Left cardiac atrium (tissue), 4 donors: ENCODE results near the gene UGT3A1. TPM values are rescaled to one million over a fixed set of nuclear protein-coding genes. Genes with fewer than 3 reads are reported as not detected.

Experiments used
- ATAC-seq, 2 donors: fragments of 200-7000 bp; cut with Tn5 transposase; one replicate each; pipeline ENCODE4 v1.9.1; 2020; ENCODE audit warnings: mild to moderate bottlenecking in 2 of 2, moderate library complexity in 2 of 2
- DNase-seq: peaks from one replicate; pipeline ENCODE4 v3.0.0-alpha.2; 2020
- intact Hi-C, 2 donors: fragments of 100-400 bp; cut with DNase I; formaldehyde crosslinking; loops; one replicate each; pipeline versions ENCODE4 v1.14.1 to v1.15.1; 2022 to 2023
- total RNA-seq, 2 donors: library from RNA; stranded (reverse); fragmentation: NEBNext Ultra II Directional; extraction: Animal tissue kit (Norgen Biotek cat#: 25700); gene quantifications; one replicate each; pipeline ENCODE4 v1.2.1, GENCODE V29; 2021
- donor health status: DM: no; HTN: yes; CAD: no.
- donor health status: DM: no; HTN: yes; CAD: no; lungs with severe emphysema.
- donor health status: DM: yes; HTN: yes; CAD: no.
- donor health status: Dilated cardiomyopathy.

Gene UGT3A1
- total RNA-seq, 2 donors from 2014 or later = not detected

- intact Hi-C loops = loop anchor here (2.0 to 10.0 kb wide), 7 partner anchors 150 to 1450 kb away; partner anchors contain the start of gene SPEF2 (in 2 of the 2)
- no peak for ATAC-seq
- no peak for DNase-seq
These were observed 66.9 kb downstream of the UGT3A1 start for GRCh38 chr5:35924122-35924949.

- ATAC-seq (no peak), DNase-seq (no peak)
These were observed 68.7 kb downstream of the UGT3A1 start for GRCh38 chr5:35922468-35922867.

GRCh38 chr5:35921930-35922329 is 69.3 kb downstream of the UGT3A1 start:
- DNase-seq (no peak), ATAC-seq (no peak)
- intact Hi-C loops = loop anchor here (5.0 to 10.0 kb wide), 6 partner anchors 267 to 1447 kb away; partner anchors contain the start of gene SPEF2 (in 2 of the 2)

More at GRCh38 chr5:35922468-35922867, 68.7 kb downstream of the UGT3A1 start:
- intact Hi-C loops = loop anchor here (5.0 to 10.0 kb wide), 6 partner anchors 268 to 1448 kb away; partner anchors contain the start of gene SPEF2 (in 2 of the 2)

- no peak for DNase-seq
- intact Hi-C loops = loop anchor here (5.0 to 10.0 kb wide), 6 partner anchors 266 to 1446 kb away; partner anchors contain the start of gene SPEF2 (in 2 of the 2)
These were observed 70.3 kb downstream of the UGT3A1 start for GRCh38 chr5:35920890-35921289.

GRCh38 chr5:35919191-35919590 is 72.0 kb downstream of the UGT3A1 start:
- ATAC-seq (no peak), DNase-seq (no peak)
- intact Hi-C loops = no loop called here

More at GRCh38 chr5:35920890-35921289, 70.3 kb downstream of the UGT3A1 start:
- ATAC-seq = no peak

GRCh38 chr5:35908814-35909213 is 82.4 kb downstream of the UGT3A1 start:
- intact Hi-C loops = no loop called here
- ATAC-seq = no peak
- DNase-seq = no peak

GRCh38 chr5:35908228-35908627 is 83.0 kb downstream of the UGT3A1 start:
- no peak for DNase-seq
- intact Hi-C loops = no loop called here
- no peak for ATAC-seq

GRCh38 chr5:35904443-35905132 is 86.6 kb downstream of the UGT3A1 start:
- DNase-seq (no peak), ATAC-seq (no peak)
- intact Hi-C loops = no loop called here

- ATAC-seq = no peak
- intact Hi-C loops = no loop called here
- no peak for DNase-seq
These were observed 87.5 kb downstream of the UGT3A1 start for GRCh38 chr5:35903631-35904203.

GRCh38 chr5:35902046-35902672 is 89.0 kb downstream of the UGT3A1 start:
- ATAC-seq = no peak
- intact Hi-C loops = no loop called here
- DNase-seq = no peak

Other genes with a start within 250 kb of the UGT3A1 start
- 10 to 100 TPM in 1 of 2 donors, 1 to 10 TPM in 1; 4.2 to 10.3 TPM for gene IL7R, start 134.5 kb downstream of the UGT3A1 start, total RNA-seq
- not detected for gene CAPSL, start 52.8 kb downstream of the UGT3A1 start, total RNA-seq
- gene UGT3A2, start 75.5 kb upstream of the UGT3A1 start, total RNA-seq = under 1 TPM in 1 of 2 donors, not detected in 1; 0.18 TPM
- gene LMBRD2, start 160.5 kb upstream of the UGT3A1 start, total RNA-seq = 10 to 100 TPM; 11.6 to 12.5 TPM
- gene SKP2, start 160.7 kb upstream of the UGT3A1 start, total RNA-seq = 1 to 10 TPM; 5.9 to 7.5 TPM